KOPT-K1 (cell line): Measurements from ENCODE around the gene PAN2.
"Not testable (repeated sequence)": the region's sequence is repeated elsewhere in the genome, so short reads cannot be mapped to it uniquely, and the experiment has no call there.

ENCODE experiments used
- H3K27ac ChIP-seq: fragments of 200-600 bp; sonication (generic); 2 replicates; pipeline ENCODE4 v1.5.1; 2016; ENCODE audit warnings: antibody characterized with exemption, mild to moderate bottlenecking, low read depth, low read length; ENCODE audit not compliant: poor library complexity, severe bottlenecking
- H3K36me3 ChIP-seq: fragments of 200-600 bp; sonication (generic); 2 replicates; pipeline ENCODE4 v1.5.1; 2017; ENCODE audit warnings: antibody characterized with exemption, mild to moderate bottlenecking, low read length, moderate library complexity; ENCODE audit not compliant: insufficient read depth
- H3K9me3 ChIP-seq: fragments of 200-600 bp; sonication (generic); 2 replicates; pipeline ENCODE4 v1.5.1; 2017; ENCODE audit warnings: antibody characterized with exemption, low read length, mild to moderate bottlenecking; ENCODE audit not compliant: insufficient read depth, poor library complexity, severe bottlenecking

Gene PAN2

DNA sequence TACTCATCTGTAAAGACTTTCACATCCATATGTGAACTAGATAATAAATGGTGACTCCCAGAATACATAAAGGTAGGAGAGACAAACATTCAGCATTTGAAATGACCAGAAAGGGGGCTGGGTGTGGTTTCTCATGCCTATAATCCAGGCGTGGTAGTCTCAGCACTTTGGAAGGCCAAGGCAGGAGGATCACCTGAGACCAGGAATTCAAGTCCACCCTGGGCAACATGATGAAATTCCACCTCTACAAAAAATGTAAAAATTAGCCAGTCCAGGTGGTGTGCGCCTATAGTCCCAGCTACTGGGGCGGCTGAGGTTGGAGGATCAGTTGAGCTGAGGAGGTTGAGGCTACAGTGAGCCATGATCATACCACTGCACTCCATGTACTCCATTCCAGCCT lies 29.5 kb downstream of the PAN2 start:
- Histone ChIP-seq H3K36me3 (peaks cover 51% of the 10 kb centered on the region), H3K9me3 (no peaks in the 10 kb centered on the region), H3K27ac (no peak overlapping the region)

GRCh38 chr12:56300644-56301464 lies 32.9 kb downstream of the PAN2 start:
- H3K36me3 ChIP-seq, result peaks cover 52% of the 10 kb centered on the region
- H3K27ac ChIP-seq, result peak overlapping the region; percentile 91
- no peaks in the 10 kb centered on the region for H3K9me3 ChIP-seq

DNA sequence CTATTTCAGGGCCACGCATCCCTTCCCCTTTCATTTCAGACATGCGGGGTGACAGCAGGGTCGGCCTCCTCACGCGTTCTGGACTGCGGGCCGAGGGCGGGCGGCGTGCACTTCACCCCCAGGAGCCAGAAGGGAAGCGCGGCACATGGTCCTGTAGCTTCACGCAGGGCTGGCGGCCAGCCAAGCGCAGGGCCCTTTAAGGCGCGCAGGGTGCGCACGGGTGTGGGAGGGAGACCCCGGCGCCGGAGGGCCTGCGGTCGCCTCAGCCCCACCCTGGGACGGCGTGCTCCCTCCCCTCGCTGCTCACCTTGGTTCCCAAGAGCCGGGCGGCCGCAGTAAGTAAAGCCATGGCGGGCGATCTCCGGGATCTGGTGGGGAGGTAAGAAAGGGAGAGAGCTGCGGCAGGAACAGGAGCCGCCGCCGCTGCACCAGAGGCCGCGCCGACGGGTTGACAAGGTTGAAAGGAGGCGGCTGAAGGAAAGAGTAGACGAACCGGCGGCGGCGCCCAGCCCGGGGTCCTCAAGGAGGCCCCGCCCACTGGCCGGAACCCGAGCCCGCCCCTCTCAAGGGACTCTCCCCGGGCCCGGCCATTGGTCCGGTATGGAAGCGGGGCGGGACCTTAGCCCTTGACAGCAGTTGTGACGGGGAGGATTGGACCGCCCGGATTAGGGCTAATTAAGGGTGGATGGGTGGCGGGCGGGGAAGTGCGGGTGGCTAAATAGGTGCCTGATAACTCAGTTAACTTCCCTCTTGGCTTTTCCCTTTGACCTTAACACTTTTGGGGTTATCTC lies 33.8 kb downstream of the PAN2 start, which contains the start of gene CS:
Gene CS (minus strand): TSS at position 478 of the 791 bp plus-strand sequence. CDS start 129 bp downstream, at position 349.
- Histone ChIP-seq H3K36me3 (peaks cover 51% of the 10 kb centered on the region), H3K9me3 (no peaks in the 10 kb centered on the region), H3K27ac (peak within 1 kb of the TSS; percentile 91)

DNA sequence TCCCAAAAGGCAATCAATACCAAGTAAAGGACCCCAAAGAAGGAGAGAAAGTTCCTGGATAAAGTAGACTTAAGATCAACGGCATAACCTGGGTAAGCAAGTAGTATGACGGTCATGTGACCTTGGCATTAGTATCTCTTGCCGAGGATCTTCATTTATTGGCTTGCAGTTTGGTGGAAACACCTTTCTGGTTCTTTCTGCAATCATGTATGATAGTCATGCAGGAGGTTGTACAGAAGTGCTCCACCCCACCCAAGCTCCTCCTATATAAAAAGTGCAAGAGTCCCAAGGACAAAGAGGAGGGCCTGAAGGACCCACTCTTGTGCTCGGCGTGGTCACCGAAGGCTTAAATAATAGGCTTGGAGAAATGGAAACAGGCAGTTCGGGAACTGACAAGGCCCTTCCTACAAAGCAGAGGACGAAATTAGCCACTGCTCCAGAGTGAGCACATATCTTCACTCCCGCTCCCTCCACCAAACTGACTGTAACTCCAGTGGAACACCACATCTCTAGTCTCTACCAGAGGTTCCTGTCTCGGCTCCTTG lies 34.4 kb downstream of the PAN2 start:
- Histone ChIP-seq H3K36me3 (peaks cover 46% of the 10 kb centered on the region), H3K27ac (peak overlapping the region; percentile 91), H3K9me3 (no peaks in the 10 kb centered on the region)

DNA sequence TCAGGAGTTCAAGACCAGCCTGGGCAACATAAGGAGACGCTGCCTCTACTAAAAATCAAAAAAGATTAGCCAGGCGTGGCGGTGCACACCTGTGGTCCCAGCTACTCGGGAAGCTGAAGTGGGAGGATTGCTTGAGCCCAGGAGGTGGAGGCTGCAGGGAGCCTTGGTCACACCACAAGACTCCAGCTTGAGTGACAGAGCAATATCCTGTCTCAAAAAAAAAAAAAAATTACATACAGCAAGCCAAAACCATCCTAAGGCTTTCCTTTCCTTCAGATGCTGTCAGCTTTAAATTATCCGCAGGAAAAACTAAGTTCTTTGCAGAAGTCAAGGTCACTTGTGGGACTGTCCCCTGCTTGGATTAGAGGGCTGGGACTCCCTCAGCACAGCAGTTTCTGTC lies 35.0 kb downstream of the PAN2 start:
- Histone ChIP-seq H3K9me3 (no peaks in the 10 kb centered on the region), H3K27ac (peak overlapping the region; percentile 91), H3K36me3 (peaks cover 46% of the 10 kb centered on the region)

DNA sequence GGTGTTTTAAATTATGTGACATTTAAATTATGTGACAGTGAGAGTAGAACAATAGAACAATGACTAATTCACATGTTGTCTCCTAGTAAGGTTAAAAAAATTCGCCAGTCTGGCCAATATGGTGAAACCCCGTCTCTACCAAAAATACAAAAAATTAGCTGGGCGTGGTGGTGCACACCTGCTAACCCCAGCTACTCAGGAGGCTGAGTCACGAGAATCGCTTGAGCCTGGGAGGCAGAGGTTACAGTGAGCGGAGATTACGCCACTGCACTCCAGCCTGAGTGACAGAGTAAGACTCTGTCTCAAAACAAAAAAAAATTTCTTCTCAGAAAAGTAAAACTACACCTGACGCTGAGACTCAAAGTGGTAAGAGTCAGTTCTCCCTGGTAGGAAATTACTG lies 36.4 kb downstream of the PAN2 start:
- H3K36me3 ChIP-seq, result peaks cover 55% of the 10 kb centered on the region
- H3K27ac ChIP-seq, result no peak overlapping the region
- H3K9me3 ChIP-seq, result no peaks in the 10 kb centered on the region

DNA sequence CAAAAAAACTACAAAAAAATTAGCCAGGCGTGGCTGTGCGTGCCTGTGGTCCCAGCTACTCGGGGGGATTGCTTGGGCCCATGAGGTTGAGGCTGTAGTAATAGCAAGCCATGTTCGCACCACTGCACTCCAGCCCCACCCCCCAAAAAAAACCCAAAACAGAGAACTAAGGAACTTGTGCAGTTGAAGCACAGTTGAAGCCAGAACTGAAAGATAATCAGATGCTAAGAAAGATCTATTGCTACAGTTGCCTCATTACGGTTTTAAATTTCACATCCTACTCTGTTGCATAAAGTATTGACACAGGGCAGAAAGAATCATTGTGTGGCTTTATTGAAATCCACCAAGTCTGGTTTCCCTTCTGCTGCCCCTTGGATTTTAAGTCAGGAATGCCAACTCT lies 37.5 kb downstream of the PAN2 start:
- Histone ChIP-seq H3K9me3 (no peaks in the 10 kb centered on the region), H3K36me3 (peaks cover 66% of the 10 kb centered on the region), H3K27ac (no peak overlapping the region)

GRCh38 chr12:56293795-56294194 lies 40.0 kb downstream of the PAN2 start:
- Histone ChIP-seq H3K9me3 (no peaks in the 10 kb centered on the region), H3K36me3 (peaks cover 87% of the 10 kb centered on the region), H3K27ac (no peak overlapping the region)

DNA sequence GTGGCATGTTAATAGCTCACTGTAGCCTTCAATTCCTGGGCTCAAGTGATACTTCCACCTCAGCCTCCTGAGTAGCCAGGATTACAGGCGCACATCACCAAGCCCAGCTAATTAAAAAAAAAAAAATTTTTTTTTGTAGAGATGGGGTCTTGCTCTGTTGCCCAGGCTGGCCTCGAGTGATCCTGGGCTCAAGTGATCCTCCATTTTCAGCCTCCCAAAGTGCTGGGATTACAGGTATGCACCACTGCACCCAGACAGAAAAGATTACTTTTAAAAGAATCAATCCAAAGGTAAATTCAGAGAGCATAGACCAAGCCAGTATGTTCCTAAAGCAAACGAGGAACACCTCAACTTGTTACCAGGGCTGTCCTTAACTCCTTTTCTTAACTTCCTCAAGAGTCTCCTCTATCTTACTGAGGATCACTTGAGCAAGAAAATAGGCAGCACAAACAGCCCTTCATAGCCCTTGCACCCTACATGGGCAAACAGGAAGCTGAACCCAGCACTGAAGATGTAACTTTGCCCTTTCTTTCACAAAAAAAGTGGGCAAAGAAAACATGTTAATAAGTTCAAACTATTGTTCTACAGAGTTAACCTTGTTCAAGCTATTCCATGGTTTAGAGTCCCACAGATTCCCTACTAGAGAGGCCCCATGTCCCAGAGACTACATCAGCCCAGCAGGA lies 45.0 kb downstream of the PAN2 start:
- Histone ChIP-seq H3K36me3 (peaks cover 92% of the 10 kb centered on the region), H3K9me3 (no peaks in the 10 kb centered on the region), H3K27ac (no peak overlapping the region)

DNA sequence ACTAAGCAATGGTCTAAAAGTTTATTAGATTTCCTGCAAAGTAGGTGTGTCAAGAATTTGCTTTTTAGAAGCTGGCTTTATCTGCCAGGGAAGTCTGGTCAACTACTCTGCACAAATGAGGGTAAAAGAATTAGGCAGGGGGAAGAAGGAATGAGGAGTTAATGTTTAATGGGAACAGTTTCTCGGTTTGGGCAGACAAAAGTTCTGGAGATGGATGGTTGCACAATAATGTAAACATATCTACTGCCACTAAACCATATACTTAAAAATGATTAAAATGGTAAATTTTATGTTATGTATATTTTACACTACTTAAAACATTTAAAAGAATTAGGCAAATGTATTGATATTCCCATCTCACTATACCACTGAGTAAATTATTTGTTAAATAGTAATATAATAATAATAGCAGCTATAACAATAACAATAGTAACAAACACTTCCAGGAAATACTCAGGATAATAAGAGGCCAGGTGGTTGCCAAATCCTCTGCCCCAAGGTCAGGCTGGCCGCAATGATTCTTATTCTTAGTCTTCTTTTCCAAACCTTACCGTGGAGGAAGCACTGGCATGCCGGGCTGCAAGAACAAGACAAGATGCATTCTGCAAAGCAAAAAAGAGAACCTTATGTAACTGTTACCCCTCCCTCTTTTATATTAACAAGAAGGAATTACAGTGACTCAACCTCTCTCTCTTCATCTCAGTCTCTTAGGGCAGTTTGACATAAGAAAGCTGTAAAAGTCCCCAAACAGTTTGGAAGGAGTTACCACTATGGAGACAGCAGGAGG lies 47.6 kb downstream of the PAN2 start:
- Histone ChIP-seq H3K9me3 (no peaks in the 10 kb centered on the region), H3K27ac (no peak overlapping the region), H3K36me3 (peaks cover 97% of the 10 kb centered on the region)

GRCh38 chr12:56284263-56284662 lies 49.5 kb downstream of the PAN2 start:
- H3K9me3 ChIP-seq, H3K27ac ChIP-seq: not testable (repeated sequence)
- peaks cover 98% of the 10 kb centered on the region for H3K36me3 ChIP-seq

GRCh38 chr12:56282579-56282978 lies 51.2 kb downstream of the PAN2 start:
- peaks cover 99% of the 10 kb centered on the region for H3K36me3 ChIP-seq
- H3K9me3 ChIP-seq, result no peaks in the 10 kb centered on the region
- H3K27ac ChIP-seq, result no peak overlapping the region

GRCh38 chr12:56282030-56282429 lies 51.8 kb downstream of the PAN2 start:
- Histone ChIP-seq H3K27ac (no peak overlapping the region), H3K36me3 (peaks cover 98% of the 10 kb centered on the region), H3K9me3 (no peaks in the 10 kb centered on the region)

DNA sequence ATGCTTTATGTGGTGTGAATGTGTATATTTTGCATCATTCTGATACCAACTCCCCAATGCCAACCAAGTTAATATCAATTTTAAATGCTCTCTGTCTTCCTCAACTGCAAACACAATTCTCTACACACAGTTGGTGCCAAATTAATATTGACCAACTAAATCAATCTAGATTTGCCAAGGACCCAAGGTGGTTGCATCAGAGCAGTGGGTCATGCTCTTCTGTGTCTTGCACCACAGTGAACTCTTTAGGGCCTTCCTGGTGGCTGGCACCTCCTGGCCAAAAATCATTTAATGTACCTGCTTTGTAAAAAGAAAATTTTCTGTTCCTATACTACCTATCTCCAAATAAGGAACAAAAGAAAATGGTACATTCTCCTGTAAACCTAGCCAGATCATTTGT lies 53.0 kb downstream of the PAN2 start:
- Histone ChIP-seq H3K27ac (no peak overlapping the region), H3K36me3 (peaks cover 98% of the 10 kb centered on the region), H3K9me3 (no peaks in the 10 kb centered on the region)
